IMR-90 (cell line): ENCODE results near the gene AFG3L2. TPM values are rescaled to one million over a fixed set of nuclear protein-coding genes. Genes with fewer than 3 reads are reported as not detected.

Experiments used
- ATAC-seq: fragments of 200-7000 bp; cut with Tn5 transposase; 2 replicates; pipeline ENCODE4 v1.9.1; 2020; ENCODE audit warnings: low read depth, mild to moderate bottlenecking, moderate library complexity
- BruUV-seq: library from RNA; stranded (reverse); fragments of 400-500 nt; replicated peaks from 2 replicates; lab custom pipeline; 2021; lab: Mats Ljungman, UMichigan
- CTCF ChIA-PET: fragments of 300-600 bp; formaldehyde crosslinking; extraction: SDS; loops from one replicate; lab custom pipeline; 2021; ENCODE audit warnings: antibody characterized with exemption; lab: Yijun Ruan, JAX
- POLR2A ChIA-PET: fragments of 300-600 bp; sonication (Branson Sonifier 250); formaldehyde crosslinking; loops from one replicate; lab custom pipeline; 2022; ENCODE audit warnings: antibody characterized with exemption; ENCODE audit not compliant: unreplicated experiment; lab: Charles Lee
- DNase-seq: peaks from one replicate; pipeline ENCODE4 v3.0.0; 2013
- H2AFZ ChIP-seq: replicated peaks from 2 replicates; pipeline ENCODE3; 2013; ENCODE audit warnings: low read length, mild to moderate bottlenecking; ENCODE audit not compliant: poor library complexity
- H2AK5ac ChIP-seq: 2 replicates; pipeline ENCODE4 v1.6.1; 2013; ENCODE audit warnings: low read depth, low read length, inconsistent platforms
- H2AK9ac ChIP-seq: replicated peaks from 2 replicates; pipeline ENCODE3; 2013; ENCODE audit warnings: mild to moderate bottlenecking, low read depth, low read length, moderate library complexity; ENCODE audit not compliant: poor library complexity
- H2BK120ac ChIP-seq: 2 replicates; pipeline ENCODE4 v1.6.1; 2013; ENCODE audit warnings: low read depth, low read length, inconsistent platforms
- H2BK15ac ChIP-seq: 3 replicates; pipeline ENCODE4 v1.6.1; 2013; ENCODE audit warnings: low read depth, low read length, inconsistent platforms
- H2BK20ac ChIP-seq: 2 replicates; pipeline ENCODE4 v1.6.1; 2013; ENCODE audit warnings: low read depth, mild to moderate bottlenecking, inconsistent platforms, low read length, moderate library complexity
- H2BK5ac ChIP-seq: 2 replicates; pipeline ENCODE4 v1.6.1; 2013; ENCODE audit warnings: mild to moderate bottlenecking, low read depth, low read length, inconsistent platforms; ENCODE audit not compliant: poor library complexity, severe bottlenecking
- H3K14ac ChIP-seq: replicated peaks from 2 replicates; pipeline ENCODE4 v1.6.1; 2013; ENCODE audit warnings: low read depth, low read length, inconsistent platforms
- H3K18ac ChIP-seq: 2 replicates; pipeline ENCODE4 v1.6.1; 2013; ENCODE audit warnings: low read depth, low read length, control low read depth
- H3K23ac ChIP-seq: 2 replicates; pipeline ENCODE4 v1.6.1; 2013; ENCODE audit warnings: low read depth, low read length, inconsistent platforms
- H3K27ac ChIP-seq: 2 replicates; pipeline ENCODE4 v1.5.1; 2013; ENCODE audit warnings: mild to moderate bottlenecking, control low read depth, low read length; ENCODE audit not compliant: insufficient read depth
- H3K27me3 ChIP-seq: 2 replicates; pipeline ENCODE4 v1.6.1; 2013; ENCODE audit warnings: low read length; ENCODE audit not compliant: control insufficient read depth, insufficient read depth
- H3K36me3 ChIP-seq: 2 replicates; pipeline ENCODE4 v1.6.1; 2013; ENCODE audit warnings: low read length, mixed read lengths; ENCODE audit not compliant: control insufficient read depth, insufficient read depth
- H3K4ac ChIP-seq: 2 replicates; pipeline ENCODE4 v1.6.1; 2013; ENCODE audit warnings: low read depth, low read length, inconsistent platforms
- H3K4me1 ChIP-seq: 2 replicates; pipeline ENCODE4 v1.6.1; 2013; ENCODE audit warnings: low read length, mixed read lengths; ENCODE audit not compliant: control insufficient read depth, insufficient read depth
- H3K4me2 ChIP-seq: 2 replicates; pipeline ENCODE4 v1.6.1; 2013; ENCODE audit warnings: low read depth, mild to moderate bottlenecking, control low read depth, low read length, moderate library complexity
- H3K4me3 ChIP-seq: 2 replicates; pipeline ENCODE4 v1.5.1; 2013; ENCODE audit warnings: low read depth, mild to moderate bottlenecking, control low read depth, low read length, moderate library complexity; ENCODE audit not compliant: insufficient read depth
- H3K56ac ChIP-seq: 2 replicates; pipeline ENCODE4 v1.6.1; 2013; ENCODE audit warnings: low read length, inconsistent platforms; ENCODE audit not compliant: insufficient read depth; ENCODE audit errors: extremely low read depth
- H3K79me1 ChIP-seq, 2 experiments: 2 replicates each; pipeline ENCODE4 v1.6.1; 2013; ENCODE audit warnings: low read length in 2 of 2, inconsistent platforms in 1 of 2, low read depth in 1 of 2
- H3K9ac ChIP-seq: 2 replicates; pipeline ENCODE4 v1.6.1; 2013; ENCODE audit warnings: low read depth, low read length, control low read depth
- H3K9me1 ChIP-seq: 2 replicates; pipeline ENCODE4 v1.6.1; 2013; ENCODE audit warnings: low read length, inconsistent platforms; ENCODE audit not compliant: insufficient read depth
- H3K9me3 ChIP-seq: 2 replicates; pipeline ENCODE4 v1.6.1; 2013; ENCODE audit warnings: low read length; ENCODE audit not compliant: control insufficient read depth, insufficient read depth
- H4K20me1 ChIP-seq: 2 replicates; pipeline ENCODE4 v1.6.1; 2013; ENCODE audit warnings: low read length, inconsistent platforms; ENCODE audit not compliant: insufficient read depth
- H4K5ac ChIP-seq: 2 replicates; pipeline ENCODE4 v1.6.1; 2013; ENCODE audit warnings: mild to moderate bottlenecking, low read depth, low read length, control low read depth
- H4K8ac ChIP-seq, 2 experiments: 2 replicates each; pipeline ENCODE4 v1.6.1; 2013; ENCODE audit warnings: low read depth in 2 of 2, low read length in 2 of 2, control low read depth in 1 of 2, inconsistent platforms in 1 of 2
- H4K91ac ChIP-seq: 2 replicates; pipeline ENCODE4 v1.6.1; 2013; ENCODE audit warnings: low read depth, low read length, inconsistent platforms; ENCODE audit not compliant: insufficient read depth
- ELK1 ChIP-seq: fragments of 150-350 bp; IDR thresholded peaks from 2 replicates; pipeline ENCODE4 v1.6.1; 2016; ENCODE audit warnings: low read depth, mild to moderate bottlenecking, low read length, moderate library complexity, borderline replicate concordance
- MAFK ChIP-seq: IDR thresholded peaks from 2 replicates; pipeline ENCODE4 v1.6.1; 2012; ENCODE audit warnings: low read depth, low read length, improper control_type of control experiment
- RFX5 ChIP-seq: IDR thresholded peaks from 2 replicates; pipeline ENCODE4 v1.8.0; 2012; ENCODE audit warnings: low read depth, mild to moderate bottlenecking, low read length, moderate library complexity
- USF2 ChIP-seq: fragments of 150-350 bp; IDR thresholded peaks from 2 replicates; pipeline ENCODE4 v1.6.1; 2017; ENCODE audit warnings: mild to moderate bottlenecking, antibody characterized with exemption, low read length, low read depth
- WGBS, 2 experiments: methylation state at CpG; one replicate each; pipeline versions ENCODE4 v1.1.5 to v1.1.7; 2013; ENCODE audit warnings: missing lambda C conversion rate in 2 of 2; ENCODE audit not compliant: insufficient read length in 1 of 2; ENCODE audit errors: extremely low coverage in 2 of 2; 5-methylcytosine and 5-hydroxymethylcytosine counted together
- dilution Hi-C: fragments of 300-500 bp; cut with HindIII; formaldehyde crosslinking; loops from one replicate; pipeline ENCODE4 v1.14.3; 2018; ENCODE audit warnings: low sequenced_read_pairs; ENCODE audit not compliant: unreplicated experiment
- in situ Hi-C: fragments of 300-500 bp; cut with MboI; formaldehyde crosslinking; loops from 3 replicates; pipeline ENCODE4 v1.14.3; 2019; ENCODE audit warnings: low sequenced_read_pairs, inconsistent platforms, mixed read lengths
- intact Hi-C: fragments of 100-400 bp; cut with micrococcal nuclease; formaldehyde crosslinking; loops from 2 replicates; pipeline ENCODE4 v1.10.0; 2022
- polyA plus RNA-seq, 3 experiments: library from polyadenylated mRNA; depleted of rRNA; stranded (reverse); fragments of >200 nt; gene quantifications; 2 replicates each; pipeline ENCODE4 v1.2.3, GENCODE V29; 2012; ENCODE audit warnings: low replicate concordance in 1 of 3
- total RNA-seq: library from RNA; depleted of rRNA; stranded (reverse); fragments of >200 nt; gene quantifications from 2 replicates; pipeline ENCODE4 v1.2.3, GENCODE V29; 2012

Gene AFG3L2
- total and polyA plus RNA-seq, 2 of the 4 experiments (the other 2 are of a cell fraction): 26.9 to 37.6 TPM

GRCh38 chr18:12317664-12318333 lies 59.2 kb downstream of the AFG3L2 start:
- BruUV-seq: no TSS peak
- Histone ChIP-seq H3K56ac (no peak overlapping the region), H2BK120ac (no peak overlapping the region), H4K20me1 (peaks cover 93% of the 10 kb centered on the region), H2AK5ac (no peak overlapping the region), H2AFZ (no peak overlapping the region), H3K4me1 (peaks cover 17% of the 10 kb centered on the region), H3K4ac (no peak overlapping the region), H3K36me3 (peaks cover 60% of the 10 kb centered on the region), H3K9me1 (peaks cover 7% of the 10 kb centered on the region; the same call in 1 of the 2 replicates), H3K9ac (no peak overlapping the region), H3K4me3 (no peak overlapping the region), H2BK20ac (no peak overlapping the region), H2AK9ac (no peak overlapping the region), H2BK5ac (no peak overlapping the region), H3K4me2 (peak overlapping the region; percentile 6; the same call in 1 of the 2 replicates), H3K18ac (no peak overlapping the region), H3K27me3 (no peaks in the 10 kb centered on the region), H3K9me3 (no peaks in the 10 kb centered on the region), H2BK15ac (no peak overlapping the region), H3K14ac (no peak overlapping the region), H4K8ac (no peak overlapping the region), H3K79me1 (peaks cover 35 to 64% of the 10 kb centered on the region in 2 experiments), H4K5ac (no peak overlapping the region), H3K27ac (peak overlapping the region; percentile 31; the same call in 1 of the 2 replicates), H3K23ac (no peak overlapping the region; the same call in none of the 2 replicates), H4K91ac (no peak overlapping the region)
- WGBS, 2 experiments: 76% methylated on average over 2 of the region's 6 CpGs; no CpG with 5 or more reads in 1 of the 2 experiments
- intact Hi-C loops (no loop called here), in situ Hi-C loops (no loop called here), dilution Hi-C loops (no loop called here)
- TF ChIP-seq MAFK: no peak
- TF ChIP-seq RFX5: 0 out of 2 replicates have a peak, but pooled peaks have one; percentile 12
- no peak for TF ChIP-seq USF2
- no peak for TF ChIP-seq ELK1
- ChIA-PET POLR2A (interaction anchor here (0.9 kb wide), 1 partner anchor 39 kb away, joined by 3 read pairs; no protein-coding TSS in a partner anchor), CTCF (interaction anchor here (1.1 to 2.3 kb wide), 3 partner anchors 10 to 80 kb away, joined by 3 to 5 read pairs (median 3); no protein-coding TSS in a partner anchor)
- ATAC-seq (peak; percentile 33), DNase-seq (peak; percentile 85)
